CD1c-positive myeloid dendritic cell (primary cell): Measurements from ENCODE around the gene FRMD4B.

ENCODE experiments used
- DNase-seq: peaks from one replicate; pipeline ENCODE4 v3.0.0-alpha.2; 2016; ENCODE audit errors: extremely low spot score

FRMD4B gene

GRCh38 chr3:69405067-69405466, 19.2 kb upstream of the FRMD4B start:
- no peak for DNase-seq

- DNase-seq, result no peak
Observed at GRCh38 chr3:69403454-69403853, 17.6 kb upstream of the FRMD4B start.

- no peak for DNase-seq
Observed at GRCh38 chr3:69400683-69401082, 14.8 kb upstream of the FRMD4B start.

- peak; percentile 18 for DNase-seq
Observed at GRCh38 chr3:69392850-69393249, 7.0 kb upstream of the FRMD4B start.

GRCh38 chr3:69392415-69392814, 6.5 kb upstream of the FRMD4B start:
- no peak for DNase-seq

- DNase-seq, result no peak
Observed at GRCh38 chr3:69391554-69391953, 5.7 kb upstream of the FRMD4B start.

GRCh38 chr3:69390771-69391170, 4.9 kb upstream of the FRMD4B start:
- DNase-seq, result no peak

- peak; percentile 67 for DNase-seq
Observed at GRCh38 chr3:69389520-69390248, 3.8 kb upstream of the FRMD4B start.

GRCh38 chr3:69388241-69388640, 2.4 kb upstream of the FRMD4B start:
- DNase-seq, result no peak

- no peak for DNase-seq
Observed at GRCh38 chr3:69386556-69387385, 883 bp upstream of the FRMD4B start.

- DNase-seq, result no peak
Observed at GRCh38 chr3:69385123-69385722, 665 bp downstream of the FRMD4B start.

GRCh38 chr3:69384326-69384725, 1.6 kb downstream of the FRMD4B start:
- DNase-seq, result peak; percentile 33

- DNase-seq, result no peak
Observed at GRCh38 chr3:69379661-69380060, 6.2 kb downstream of the FRMD4B start.

- DNase-seq, result no peak
Observed at GRCh38 chr3:69378112-69378802, 7.6 kb downstream of the FRMD4B start.

GRCh38 chr3:69377262-69377661, 8.6 kb downstream of the FRMD4B start:
- no peak for DNase-seq

GRCh38 chr3:69376731-69377130, 9.2 kb downstream of the FRMD4B start:
- no peak for DNase-seq

GRCh38 chr3:69371816-69372215, 14.1 kb downstream of the FRMD4B start:
- DNase-seq, result no peak

GRCh38 chr3:69370901-69371301, 15.0 kb downstream of the FRMD4B start:
- no peak for DNase-seq

- DNase-seq, result peak; percentile 35
Observed at GRCh38 chr3:69370156-69370883, 15.6 kb downstream of the FRMD4B start.

GRCh38 chr3:69368129-69368741, 17.7 kb downstream of the FRMD4B start:
- DNase-seq, result no peak

- no peak for DNase-seq
Observed at GRCh38 chr3:69367586-69367985, 18.3 kb downstream of the FRMD4B start.
